ENCODE results near the gene IQCN.

The IQCN gene

DNA sequence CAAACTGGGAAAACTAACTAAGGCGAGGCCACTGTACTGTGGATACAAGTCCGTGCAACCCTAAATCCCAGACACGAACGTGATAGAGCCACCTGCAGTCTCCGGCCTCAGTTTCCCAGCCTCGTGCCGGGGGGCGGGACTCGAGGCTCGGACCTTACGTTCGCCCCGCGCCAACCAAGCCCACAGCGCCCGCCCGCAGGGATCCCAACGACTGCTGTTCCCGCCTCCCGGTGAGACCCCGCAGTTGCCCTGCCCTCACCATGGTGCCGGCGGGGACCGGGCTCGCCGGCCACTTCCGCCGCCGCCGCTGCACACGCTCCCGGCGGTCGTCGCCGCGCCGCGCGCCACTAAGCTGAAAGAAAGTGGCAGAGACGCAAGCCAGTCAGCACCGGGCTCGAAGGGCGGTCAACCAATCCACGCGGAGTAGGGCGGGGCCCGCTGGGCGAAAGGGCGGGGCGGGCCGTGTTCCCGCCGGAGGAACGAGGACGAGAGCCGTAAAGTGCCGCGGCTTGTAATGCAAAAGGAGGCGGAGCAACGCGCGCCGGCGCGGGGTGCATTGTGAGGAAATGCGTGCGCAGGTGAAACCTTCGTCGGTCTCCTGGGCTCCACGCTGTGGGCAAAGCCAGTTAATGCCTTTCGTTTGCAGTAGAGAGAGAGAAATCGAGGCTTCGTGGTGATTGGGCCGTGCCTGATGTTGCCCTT, 48.7 kb upstream of the IQCN start, which contains the start of gene LSM4 (continued):
- TF ChIP-seq, protein P1, sequence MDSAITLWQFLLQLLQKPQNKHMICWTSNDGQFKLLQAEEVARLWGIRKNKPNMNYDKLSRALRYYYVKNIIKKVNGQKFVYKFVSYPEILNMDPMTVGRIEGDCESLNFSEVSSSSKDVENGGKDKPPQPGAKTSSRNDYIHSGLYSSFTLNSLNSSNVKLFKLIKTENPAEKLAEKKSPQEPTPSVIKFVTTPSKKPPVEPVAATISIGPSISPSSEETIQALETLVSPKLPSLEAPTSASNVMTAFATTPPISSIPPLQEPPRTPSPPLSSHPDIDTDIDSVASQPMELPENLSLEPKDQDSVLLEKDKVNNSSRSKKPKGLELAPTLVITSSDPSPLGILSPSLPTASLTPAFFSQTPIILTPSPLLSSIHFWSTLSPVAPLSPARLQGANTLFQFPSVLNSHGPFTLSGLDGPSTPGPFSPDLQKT (IDR thresholded peaks at IDR 0.05; ENCODE audit: borderline replicate concordance, low read depth, low read length), result peak; percentile 74; the same call in 1 of the 2 replicates
- peak; percentile 33; the same call in 1 of the 2 replicates for TF ChIP-seq YY1 (tag by site-specific recombination; IDR thresholded peaks at IDR 0.05)
- no peak for TF ChIP-seq ZNF530 (tag by site-specific recombination; IDR thresholded peaks at IDR 0.05; ENCODE audit: low read depth)
- TF ChIP-seq, protein P2, sequence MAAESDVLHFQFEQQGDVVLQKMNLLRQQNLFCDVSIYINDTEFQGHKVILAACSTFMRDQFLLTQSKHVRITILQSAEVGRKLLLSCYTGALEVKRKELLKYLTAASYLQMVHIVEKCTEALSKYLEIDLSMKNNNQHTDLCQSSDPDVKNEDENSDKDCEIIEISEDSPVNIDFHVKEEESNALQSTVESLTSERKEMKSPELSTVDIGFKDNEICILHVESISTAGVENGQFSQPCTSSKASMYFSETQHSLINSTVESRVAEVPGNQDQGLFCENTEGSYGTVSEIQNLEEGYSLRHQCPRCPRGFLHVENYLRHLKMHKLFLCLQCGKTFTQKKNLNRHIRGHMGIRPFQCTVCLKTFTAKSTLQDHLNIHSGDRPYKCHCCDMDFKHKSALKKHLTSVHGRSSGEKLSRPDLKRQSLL (tag by site-specific recombination; IDR thresholded peaks at IDR 0.05), result peak; percentile 31; the same call in 1 of the 2 replicates
- peak; percentile 37; the same call in 1 of the 2 replicates for TF ChIP-seq ZNF629 (tag by site-specific recombination; IDR thresholded peaks at IDR 0.05)
- TF ChIP-seq, protein P3, sequence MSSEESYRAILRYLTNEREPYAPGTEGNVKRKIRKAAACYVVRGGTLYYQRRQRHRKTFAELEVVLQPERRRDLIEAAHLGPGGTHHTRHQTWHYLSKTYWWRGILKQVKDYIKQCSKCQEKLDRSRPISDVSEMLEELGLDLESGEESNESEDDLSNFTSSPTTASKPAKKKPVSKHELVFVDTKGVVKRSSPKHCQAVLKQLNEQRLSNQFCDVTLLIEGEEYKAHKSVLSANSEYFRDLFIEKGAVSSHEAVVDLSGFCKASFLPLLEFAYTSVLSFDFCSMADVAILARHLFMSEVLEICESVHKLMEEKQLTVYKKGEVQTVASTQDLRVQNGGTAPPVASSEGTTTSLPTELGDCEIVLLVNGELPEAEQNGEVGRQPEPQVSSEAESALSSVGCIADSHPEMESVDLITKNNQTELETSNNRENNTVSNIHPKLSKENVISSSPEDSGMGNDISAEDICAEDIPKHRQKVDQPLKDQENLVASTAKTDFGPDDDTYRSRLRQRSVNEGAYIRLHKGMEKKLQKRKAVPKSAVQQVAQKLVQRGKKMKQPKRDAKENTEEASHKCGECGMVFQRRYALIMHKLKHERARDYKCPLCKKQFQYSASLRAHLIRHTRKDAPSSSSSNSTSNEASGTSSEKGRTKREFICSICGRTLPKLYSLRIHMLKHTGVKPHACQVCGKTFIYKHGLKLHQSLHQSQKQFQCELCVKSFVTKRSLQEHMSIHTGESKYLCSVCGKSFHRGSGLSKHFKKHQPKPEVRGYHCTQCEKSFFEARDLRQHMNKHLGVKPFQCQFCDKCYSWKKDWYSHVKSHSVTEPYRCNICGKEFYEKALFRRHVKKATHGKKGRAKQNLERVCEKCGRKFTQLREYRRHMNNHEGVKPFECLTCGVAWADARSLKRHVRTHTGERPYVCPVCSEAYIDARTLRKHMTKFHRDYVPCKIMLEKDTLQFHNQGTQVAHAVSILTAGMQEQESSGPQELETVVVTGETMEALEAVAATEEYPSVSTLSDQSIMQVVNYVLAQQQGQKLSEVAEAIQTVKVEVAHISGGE (tag by site-specific recombination; conservative IDR thresholded peaks at IDR 0.05; ENCODE audit: low read depth), result peak; percentile 85
- TF ChIP-seq ZNF560 (tag by site-specific recombination; IDR thresholded peaks at IDR 0.05; ENCODE audit: borderline replicate concordance), result no peak
- TF ChIP-seq ZNF561 (tag by site-specific recombination; IDR thresholded peaks at IDR 0.05; ENCODE audit: borderline replicate concordance), result peak; percentile 65; the same call in 1 of the 2 replicates
- TF ChIP-seq, protein P4, sequence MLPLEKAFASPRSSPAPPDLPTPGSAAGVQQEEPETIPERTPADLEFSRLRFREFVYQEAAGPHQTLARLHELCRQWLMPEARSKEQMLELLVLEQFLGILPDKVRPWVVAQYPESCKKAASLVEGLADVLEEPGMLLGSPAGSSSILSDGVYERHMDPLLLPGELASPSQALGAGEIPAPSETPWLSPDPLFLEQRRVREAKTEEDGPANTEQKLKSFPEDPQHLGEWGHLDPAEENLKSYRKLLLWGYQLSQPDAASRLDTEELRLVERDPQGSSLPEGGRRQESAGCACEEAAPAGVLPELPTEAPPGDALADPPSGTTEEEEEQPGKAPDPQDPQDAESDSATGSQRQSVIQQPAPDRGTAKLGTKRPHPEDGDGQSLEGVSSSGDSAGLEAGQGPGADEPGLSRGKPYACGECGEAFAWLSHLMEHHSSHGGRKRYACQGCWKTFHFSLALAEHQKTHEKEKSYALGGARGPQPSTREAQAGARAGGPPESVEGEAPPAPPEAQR (tag by site-specific recombination; IDR thresholded peaks at IDR 0.05), result peak; percentile 39; the same call in 1 of the 2 replicates
- TF ChIP-seq KLF1 (tag by site-specific recombination; IDR thresholded peaks at IDR 0.05), result peak; percentile 64
- TF ChIP-seq ZBTB20 (tag by site-specific recombination; IDR thresholded peaks at IDR 0.05), result peak; percentile 18; the same call in 1 of the 2 replicates
- TF ChIP-seq ZNF214 (tag by site-specific recombination; IDR thresholded peaks at IDR 0.05; ENCODE audit: borderline replicate concordance), result no peak
- TF ChIP-seq, protein P5, sequence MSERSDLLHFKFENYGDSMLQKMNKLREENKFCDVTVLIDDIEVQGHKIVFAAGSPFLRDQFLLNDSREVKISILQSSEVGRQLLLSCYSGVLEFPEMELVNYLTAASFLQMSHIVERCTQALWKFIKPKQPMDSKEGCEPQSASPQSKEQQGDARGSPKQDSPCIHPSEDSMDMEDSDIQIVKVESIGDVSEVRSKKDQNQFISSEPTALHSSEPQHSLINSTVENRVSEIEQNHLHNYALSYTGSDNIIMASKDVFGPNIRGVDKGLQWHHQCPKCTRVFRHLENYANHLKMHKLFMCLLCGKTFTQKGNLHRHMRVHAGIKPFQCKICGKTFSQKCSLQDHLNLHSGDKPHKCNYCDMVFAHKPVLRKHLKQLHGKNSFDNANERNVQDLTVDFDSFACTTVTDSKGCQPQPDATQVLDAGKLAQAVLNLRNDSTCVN (tag by site-specific recombination; optimal IDR thresholded peaks at IDR 0.05), result peak; percentile 98
- TF ChIP-seq SP3 (tag by site-specific recombination; IDR thresholded peaks at IDR 0.05), result peak; percentile 95
- TF ChIP-seq ZNF341 (tag by site-specific recombination; IDR thresholded peaks at IDR 0.05; ENCODE audit: low read depth), result peak; percentile 93
- TF ChIP-seq, protein P6, sequence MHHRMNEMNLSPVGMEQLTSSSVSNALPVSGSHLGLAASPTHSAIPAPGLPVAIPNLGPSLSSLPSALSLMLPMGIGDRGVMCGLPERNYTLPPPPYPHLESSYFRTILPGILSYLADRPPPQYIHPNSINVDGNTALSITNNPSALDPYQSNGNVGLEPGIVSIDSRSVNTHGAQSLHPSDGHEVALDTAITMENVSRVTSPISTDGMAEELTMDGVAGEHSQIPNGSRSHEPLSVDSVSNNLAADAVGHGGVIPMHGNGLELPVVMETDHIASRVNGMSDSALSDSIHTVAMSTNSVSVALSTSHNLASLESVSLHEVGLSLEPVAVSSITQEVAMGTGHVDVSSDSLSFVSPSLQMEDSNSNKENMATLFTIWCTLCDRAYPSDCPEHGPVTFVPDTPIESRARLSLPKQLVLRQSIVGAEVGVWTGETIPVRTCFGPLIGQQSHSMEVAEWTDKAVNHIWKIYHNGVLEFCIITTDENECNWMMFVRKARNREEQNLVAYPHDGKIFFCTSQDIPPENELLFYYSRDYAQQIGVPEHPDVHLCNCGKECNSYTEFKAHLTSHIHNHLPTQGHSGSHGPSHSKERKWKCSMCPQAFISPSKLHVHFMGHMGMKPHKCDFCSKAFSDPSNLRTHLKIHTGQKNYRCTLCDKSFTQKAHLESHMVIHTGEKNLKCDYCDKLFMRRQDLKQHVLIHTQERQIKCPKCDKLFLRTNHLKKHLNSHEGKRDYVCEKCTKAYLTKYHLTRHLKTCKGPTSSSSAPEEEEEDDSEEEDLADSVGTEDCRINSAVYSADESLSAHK (tag by site-specific recombination; IDR thresholded peaks at IDR 0.05), result no peak
- peak; percentile 89 for TF ChIP-seq PRDM1 (tag by site-specific recombination; IDR thresholded peaks at IDR 0.05)
- peak; percentile 64; the same call in 1 of the 2 replicates for TF ChIP-seq ZBTB48 (tag by site-specific recombination; IDR thresholded peaks at IDR 0.05)
- TF ChIP-seq ZNF335 (tag by site-specific recombination; conservative IDR thresholded peaks at IDR 0.05), result no peak; the same call in 1 of the 2 replicates
- TF ChIP-seq ZNF76 (tag by site-specific recombination; IDR thresholded peaks at IDR 0.05; ENCODE audit: borderline replicate concordance, low read depth), result peak; percentile 56; the same call in 1 of the 2 replicates
- TF ChIP-seq, protein P7, sequence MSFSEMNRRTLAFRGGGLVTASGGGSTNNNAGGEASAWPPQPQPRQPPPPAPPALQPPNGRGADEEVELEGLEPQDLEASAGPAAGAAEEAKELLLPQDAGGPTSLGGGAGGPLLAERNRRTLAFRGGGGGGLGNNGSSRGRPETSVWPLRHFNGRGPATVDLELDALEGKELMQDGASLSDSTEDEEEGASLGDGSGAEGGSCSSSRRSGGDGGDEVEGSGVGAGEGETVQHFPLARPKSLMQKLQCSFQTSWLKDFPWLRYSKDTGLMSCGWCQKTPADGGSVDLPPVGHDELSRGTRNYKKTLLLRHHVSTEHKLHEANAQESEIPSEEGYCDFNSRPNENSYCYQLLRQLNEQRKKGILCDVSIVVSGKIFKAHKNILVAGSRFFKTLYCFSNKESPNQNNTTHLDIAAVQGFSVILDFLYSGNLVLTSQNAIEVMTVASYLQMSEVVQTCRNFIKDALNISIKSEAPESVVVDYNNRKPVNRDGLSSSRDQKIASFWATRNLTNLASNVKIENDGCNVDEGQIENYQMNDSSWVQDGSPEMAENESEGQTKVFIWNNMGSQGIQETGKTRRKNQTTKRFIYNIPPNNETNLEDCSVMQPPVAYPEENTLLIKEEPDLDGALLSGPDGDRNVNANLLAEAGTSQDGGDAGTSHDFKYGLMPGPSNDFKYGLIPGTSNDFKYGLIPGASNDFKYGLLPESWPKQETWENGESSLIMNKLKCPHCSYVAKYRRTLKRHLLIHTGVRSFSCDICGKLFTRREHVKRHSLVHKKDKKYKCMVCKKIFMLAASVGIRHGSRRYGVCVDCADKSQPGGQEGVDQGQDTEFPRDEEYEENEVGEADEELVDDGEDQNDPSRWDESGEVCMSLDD (tag by site-specific recombination; IDR thresholded peaks at IDR 0.05), result no peak
